ENCODE measurements around the gene PPP2R2B.

DNA sequence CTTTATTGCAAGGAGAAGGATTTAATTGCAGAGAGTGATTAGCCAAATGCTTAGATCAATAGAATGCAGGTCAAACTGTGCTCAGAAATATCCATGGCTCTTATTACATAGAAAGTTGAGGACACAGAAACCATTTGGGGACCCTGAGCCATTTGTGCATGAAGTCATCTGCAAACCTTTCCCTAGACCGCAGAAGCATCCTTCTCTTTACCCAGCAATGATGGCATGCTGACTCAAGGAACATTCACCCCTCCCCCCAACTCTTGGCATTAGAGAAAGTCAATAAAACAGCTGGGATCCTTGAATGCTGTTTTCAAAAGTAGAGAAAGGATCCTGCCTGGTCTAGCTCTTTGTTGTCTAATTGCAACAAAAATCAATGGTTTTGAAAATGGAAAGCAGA is 73.5 kb downstream of the PPP2R2B start:
- TF ChIP-seq, protein P1, sequence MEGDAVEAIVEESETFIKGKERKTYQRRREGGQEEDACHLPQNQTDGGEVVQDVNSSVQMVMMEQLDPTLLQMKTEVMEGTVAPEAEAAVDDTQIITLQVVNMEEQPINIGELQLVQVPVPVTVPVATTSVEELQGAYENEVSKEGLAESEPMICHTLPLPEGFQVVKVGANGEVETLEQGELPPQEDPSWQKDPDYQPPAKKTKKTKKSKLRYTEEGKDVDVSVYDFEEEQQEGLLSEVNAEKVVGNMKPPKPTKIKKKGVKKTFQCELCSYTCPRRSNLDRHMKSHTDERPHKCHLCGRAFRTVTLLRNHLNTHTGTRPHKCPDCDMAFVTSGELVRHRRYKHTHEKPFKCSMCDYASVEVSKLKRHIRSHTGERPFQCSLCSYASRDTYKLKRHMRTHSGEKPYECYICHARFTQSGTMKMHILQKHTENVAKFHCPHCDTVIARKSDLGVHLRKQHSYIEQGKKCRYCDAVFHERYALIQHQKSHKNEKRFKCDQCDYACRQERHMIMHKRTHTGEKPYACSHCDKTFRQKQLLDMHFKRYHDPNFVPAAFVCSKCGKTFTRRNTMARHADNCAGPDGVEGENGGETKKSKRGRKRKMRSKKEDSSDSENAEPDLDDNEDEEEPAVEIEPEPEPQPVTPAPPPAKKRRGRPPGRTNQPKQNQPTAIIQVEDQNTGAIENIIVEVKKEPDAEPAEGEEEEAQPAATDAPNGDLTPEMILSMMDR (IDR thresholded peaks at IDR 0.05): no peak
- no peak for TF ChIP-seq POLR2A (IDR thresholded peaks at IDR 0.05)

Data from transverse colon (tissue), 3 donors.